Astrocyte (in vitro differentiated cells and primary cell): ENCODE results near the gene TGM3.

ENCODE experiments used
- EZH2 ChIP-seq: IDR thresholded peaks from 2 replicates; pipeline ENCODE4 v1.6.1; 2012; ENCODE audit warnings: mild to moderate bottlenecking, low read length, inconsistent platforms; ENCODE audit not compliant: insufficient read depth
- TF ChIP-seq, protein P1 (sequence below): IDR thresholded peaks from 2 replicates; pipeline ENCODE4 v1.5.1; 2011; ENCODE audit warnings: low read depth, mild to moderate bottlenecking, inconsistent platforms, low read length, moderate library complexity; ENCODE audit not compliant: insufficient read depth

DNA sequence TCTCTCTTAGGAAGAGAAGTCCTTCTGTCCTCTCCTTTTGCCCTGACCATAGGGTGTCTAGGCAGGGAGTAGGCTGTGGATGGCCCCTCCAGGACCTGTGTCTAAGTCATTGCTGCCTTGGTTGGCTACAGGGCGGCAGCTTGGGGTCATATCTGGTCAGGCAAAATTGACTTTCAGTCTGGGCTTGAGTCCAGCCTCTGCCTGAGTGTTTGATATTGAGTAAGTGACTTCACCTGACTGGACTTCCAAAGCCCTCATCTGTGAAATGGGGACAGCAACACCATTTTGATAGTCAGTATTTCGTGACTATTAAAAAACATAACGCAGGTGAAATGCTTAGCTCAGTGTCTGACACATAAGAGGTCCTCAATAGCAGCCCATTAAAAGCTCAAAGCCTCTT is 4.6 kb downstream of the TGM3 start:
- TF ChIP-seq EZH2, result no peak
- TF ChIP-seq, protein P1, sequence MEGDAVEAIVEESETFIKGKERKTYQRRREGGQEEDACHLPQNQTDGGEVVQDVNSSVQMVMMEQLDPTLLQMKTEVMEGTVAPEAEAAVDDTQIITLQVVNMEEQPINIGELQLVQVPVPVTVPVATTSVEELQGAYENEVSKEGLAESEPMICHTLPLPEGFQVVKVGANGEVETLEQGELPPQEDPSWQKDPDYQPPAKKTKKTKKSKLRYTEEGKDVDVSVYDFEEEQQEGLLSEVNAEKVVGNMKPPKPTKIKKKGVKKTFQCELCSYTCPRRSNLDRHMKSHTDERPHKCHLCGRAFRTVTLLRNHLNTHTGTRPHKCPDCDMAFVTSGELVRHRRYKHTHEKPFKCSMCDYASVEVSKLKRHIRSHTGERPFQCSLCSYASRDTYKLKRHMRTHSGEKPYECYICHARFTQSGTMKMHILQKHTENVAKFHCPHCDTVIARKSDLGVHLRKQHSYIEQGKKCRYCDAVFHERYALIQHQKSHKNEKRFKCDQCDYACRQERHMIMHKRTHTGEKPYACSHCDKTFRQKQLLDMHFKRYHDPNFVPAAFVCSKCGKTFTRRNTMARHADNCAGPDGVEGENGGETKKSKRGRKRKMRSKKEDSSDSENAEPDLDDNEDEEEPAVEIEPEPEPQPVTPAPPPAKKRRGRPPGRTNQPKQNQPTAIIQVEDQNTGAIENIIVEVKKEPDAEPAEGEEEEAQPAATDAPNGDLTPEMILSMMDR, result no peak
